H1 (cell line): ENCODE measurements around the gene POLR1G. TPM values are rescaled to one million over a fixed set of nuclear protein-coding genes. Genes with fewer than 3 reads are reported as not detected.

Source experiments
- ASH2L ChIP-seq: fragments of 200-600, 300-600 bp; sonication (generic); IDR thresholded peaks from one replicate; pipeline ENCODE4 v1.7.1; 2017; ENCODE audit warnings: low read length
- MAX ChIP-seq: IDR thresholded peaks from 2 replicates; pipeline ENCODE4 v1.6.1; 2012; ENCODE audit warnings: inconsistent platforms
- NANOG ChIP-seq: IDR thresholded peaks from 2 replicates; pipeline ENCODE4 v1.6.1; 2011; ENCODE audit warnings: low read length, low read depth, mild to moderate bottlenecking, inconsistent platforms; ENCODE audit not compliant: insufficient read depth, poor library complexity, severe bottlenecking
- NRF1 ChIP-seq: IDR thresholded peaks from 2 replicates; pipeline ENCODE4 v1.6.1; 2011; ENCODE audit warnings: mild to moderate bottlenecking, low read depth, low read length, improper control_type of control experiment
- SIN3A ChIP-seq, 2 experiments: IDR thresholded peaks in 1 of 2; conservative IDR thresholded peaks in 1 of 2; 2 replicates each; pipeline ENCODE4 v1.6.1; 2011 to 2012; ENCODE audit warnings: low read length in 2 of 2, improper control_type of control experiment in 1 of 2, low read depth in 1 of 2, mild to moderate bottlenecking in 1 of 2
- TEAD4 ChIP-seq: IDR thresholded peaks from 2 replicates; pipeline ENCODE4 v1.6.1; 2012; ENCODE audit warnings: low read depth, low read length, inconsistent platforms, mixed read lengths
- YY1 ChIP-seq: IDR thresholded peaks from 2 replicates; pipeline ENCODE4 v1.6.1; 2011; ENCODE audit warnings: low read depth, mild to moderate bottlenecking, low read length
- polyA plus RNA-seq, 7 experiments: library from polyadenylated mRNA; depleted of rRNA in 3 of 7; stranded (reverse) in 5 of 7; unstranded in 2 of 7; fragments of >200 nt in 5 of 7; fragments of 200-250 nt in 2 of 7; gene quantifications; 1 replicate in 5 of 7; 2 replicates in 1 of 7; 4 replicates in 1 of 7; pipeline versions ENCODE4 v1.2.1 to v1.2.3, GENCODE V29; 2011 to 2013; ENCODE audit warnings: missing spikeins in 2 of 7, mixed read lengths in 2 of 7
- total RNA-seq: library from RNA; stranded (reverse); fragmentation: NEBNext Ultra II Directional; extraction: Animal tissue kit (Norgen Biotek cat#: 25700); gene quantifications from 2 replicates; pipeline ENCODE4 v1.2.1, GENCODE V29; 2021

POLR1G gene
- total and polyA plus RNA-seq, 2 of the 8 experiments (the other 6 are each of a cell fraction or from before 2014, with no cell fraction given) = 16.8 to 34.8 TPM

GRCh38 chr19:45376045-45376724, 30.3 kb upstream of the POLR1G start (continued):
- TF ChIP-seq NANOG = no peak
- TF ChIP-seq MAX = peak; percentile 44
- TF ChIP-seq ASH2L = peak; percentile 48
- TF ChIP-seq SIN3A (conservative IDR thresholded peaks at IDR 0.05 in 1 of 2, IDR thresholded peaks at IDR 0.05 in 1 of 2; ENCODE audit: low read depth in 1 of 2, low read length in 2 of 2) = peak; percentile 85 to 87; a peak in 3 of 4 replicates
- 0 out of 2 replicates have a peak, but pooled peaks have one; percentile 76 for TF ChIP-seq YY1
- TF ChIP-seq NRF1 = no peak
- peak; percentile 100 for TF ChIP-seq TEAD4
